ENCODE measurements around the gene IQSEC2. TPM values are rescaled to one million over a fixed set of nuclear protein-coding genes. Genes with fewer than 3 reads are reported as not detected.

IQSEC2 gene
- total RNA-seq, 1 donor from 2014 or later: 0.20 TPM

Other genes starting within 250 kb of the IQSEC2 start
- not detected in 2 replicates for gene GPR173, start 232.8 kb downstream of the IQSEC2 start, total RNA-seq
- gene TSPYL2, start 199.2 kb downstream of the IQSEC2 start, total RNA-seq: 20.9 and 21.0 TPM in 2 replicates
- gene KANTR, start 187.4 kb downstream of the IQSEC2 start, total RNA-seq: 8.6 and 9.0 TPM in 2 replicates
- gene KDM5C, start 56.4 kb downstream of the IQSEC2 start, total RNA-seq: 97.3 and 104 TPM in 2 replicates
- 104 and 109 TPM in 2 replicates for gene SMC1A, start 141.1 kb upstream of the IQSEC2 start, total RNA-seq
- gene RIBC1, start 141.3 kb upstream of the IQSEC2 start, total RNA-seq: 0.54 and 0.59 TPM in 2 replicates
- gene HSD17B10, start 152.8 kb upstream of the IQSEC2 start, total RNA-seq: 123 and 130 TPM in 2 replicates